Smooth muscle cell (in vitro differentiated cells): ENCODE data around the gene TRANK1. TPM values are rescaled to one million over a fixed set of nuclear protein-coding genes. Genes with fewer than 3 reads are reported as not detected.

Experiments used
- DNase-seq: peaks from one replicate; lab custom pipeline; 2025; ENCODE audit not compliant: unreplicated experiment; lab: John Stamatoyannopoulos, UW
- H2AFZ ChIP-seq: fragments of 200-600 bp; sonication (generic); 2 replicates; pipeline ENCODE4 v1.6.0; 2016; ENCODE audit warnings: antibody characterized with exemption, low read depth, mild to moderate bottlenecking
- H3F3A ChIP-seq: fragments of 200-600 bp; sonication (generic); 2 replicates; pipeline ENCODE4 v1.6.0; 2017; ENCODE audit warnings: antibody characterized with exemption, low read depth
- H3K27ac ChIP-seq: fragments of 200-600 bp; sonication (generic); 2 replicates; pipeline ENCODE4 v1.5.1; 2016; ENCODE audit warnings: low read depth, mild to moderate bottlenecking
- H3K27me3 ChIP-seq: fragments of 200-600 bp; sonication (generic); 2 replicates; pipeline ENCODE4 v1.6.1; 2016; ENCODE audit warnings: low read depth, mild to moderate bottlenecking
- H3K36me3 ChIP-seq: fragments of 200-600 bp; sonication (generic); 2 replicates; pipeline ENCODE4 v1.5.1; 2016; ENCODE audit warnings: low read depth
- H3K4me1 ChIP-seq: fragments of 200-600 bp; sonication (generic); 2 replicates; pipeline ENCODE4 v1.5.1; 2016; ENCODE audit warnings: low read depth
- H3K4me2 ChIP-seq: fragments of 200-600 bp; sonication (generic); 2 replicates; pipeline ENCODE4 v1.6.0; 2016; ENCODE audit warnings: mild to moderate bottlenecking
- H3K4me3 ChIP-seq: fragments of 200-600 bp; sonication (generic); 2 replicates; pipeline ENCODE4 v1.5.1; 2016; ENCODE audit warnings: mild to moderate bottlenecking
- H3K79me2 ChIP-seq: fragments of 200-600 bp; sonication (generic); 2 replicates; pipeline ENCODE4 v1.6.0; 2016; ENCODE audit warnings: low read depth, mild to moderate bottlenecking
- H3K9ac ChIP-seq: fragments of 200-600 bp; sonication (generic); 2 replicates; pipeline ENCODE4 v1.6.0; 2016; ENCODE audit warnings: low read depth
- H3K9me3 ChIP-seq: fragments of 200-600 bp; sonication (generic); replicated peaks from 2 replicates; pipeline ENCODE4 v1.5.1; 2016; ENCODE audit warnings: low read depth
- H4K20me1 ChIP-seq: fragments of 200-600 bp; sonication (generic); 2 replicates; pipeline ENCODE4 v1.6.0; 2016; ENCODE audit warnings: low read depth
- CTCF ChIP-seq: fragments of 200-600 bp; sonication (generic); IDR thresholded peaks from 2 replicates; pipeline ENCODE4 v1.5.1; 2017; ENCODE audit warnings: borderline replicate concordance, mild to moderate bottlenecking, antibody characterized with exemption; ENCODE audit not compliant: insufficient read depth, poor library complexity, severe bottlenecking
- WGBS: methylation state at CpG from one replicate; pipeline ENCODE4 v1.1.7; 2016; ENCODE audit warnings: low lambda C conversion rate; 5-methylcytosine and 5-hydroxymethylcytosine counted together
- polyA plus RNA-seq: library from polyadenylated mRNA; unstranded; fragments of >200 nt; fragmentation: Nextera tagmentation; extraction: Ambion mirVana; gene quantifications from 2 replicates; pipeline ENCODE4 v1.2.1, GENCODE V29; 2016
- total RNA-seq: library from RNA; depleted of rRNA; stranded (reverse); fragments of >200 nt; gene quantifications from 2 replicates; pipeline ENCODE4 v1.2.3, GENCODE V29; 2014

The TRANK1 gene
- total and polyA plus RNA-seq, 2 experiments from 2014 or later, result 2.4 to 5.2 TPM

GRCh38 chr3:36843065-36844051 is 101.5 kb downstream of the TRANK1 start:
- H3K27me3 ChIP-seq, result no peaks in the 10 kb centered on the region
- H3F3A ChIP-seq, result no peaks in the 10 kb centered on the region
- no peaks in the 10 kb centered on the region for H3K79me2 ChIP-seq
- no peak overlapping the region for H3K4me2 ChIP-seq
- DNase-seq, result no peak
- no peaks in the 10 kb centered on the region for H4K20me1 ChIP-seq
- no peaks in the 10 kb centered on the region for H3K4me1 ChIP-seq
- TF ChIP-seq CTCF, result peak; percentile 44
- peaks cover 3% of the 10 kb centered on the region for H3K36me3 ChIP-seq
- WGBS, result 35% methylated on average over 4 of the region's 4 CpGs
- H3K9me3 ChIP-seq, result no peaks in the 10 kb centered on the region
- H3K9ac ChIP-seq, result no peak overlapping the region
- no peak overlapping the region for H3K27ac ChIP-seq
- H2AFZ ChIP-seq, result no peak overlapping the region
- no peak overlapping the region for H3K4me3 ChIP-seq

GRCh38 chr3:36842275-36842674 is 102.6 kb downstream of the TRANK1 start:
- H3K9me3 ChIP-seq, result no peaks in the 10 kb centered on the region
- no peak overlapping the region for H2AFZ ChIP-seq
- no peak for TF ChIP-seq CTCF
- H3K4me1 ChIP-seq, result no peaks in the 10 kb centered on the region
- no peak overlapping the region for H3K9ac ChIP-seq
- H3K4me2 ChIP-seq, result no peak overlapping the region
- no peak overlapping the region for H3K27ac ChIP-seq
- no peaks in the 10 kb centered on the region for H3K79me2 ChIP-seq
- no peak for DNase-seq
- WGBS, result 93% methylated on average over 5 of the region's 5 CpGs
- H3F3A ChIP-seq, result no peaks in the 10 kb centered on the region
- H4K20me1 ChIP-seq, result no peaks in the 10 kb centered on the region
- H3K36me3 ChIP-seq, result peaks cover 3% of the 10 kb centered on the region
- no peaks in the 10 kb centered on the region for H3K27me3 ChIP-seq
- H3K4me3 ChIP-seq, result no peak overlapping the region

GRCh38 chr3:36840453-36840921 is 104.4 kb downstream of the TRANK1 start:
- Histone ChIP-seq H3K4me3 (no peak overlapping the region), H4K20me1 (no peaks in the 10 kb centered on the region), H3K9me3 (no peaks in the 10 kb centered on the region), H3K36me3 (peaks cover 3% of the 10 kb centered on the region), H3K4me1 (no peaks in the 10 kb centered on the region), H3K27me3 (no peaks in the 10 kb centered on the region), H3K4me2 (no peak overlapping the region), H3K9ac (no peak overlapping the region), H2AFZ (no peak overlapping the region), H3F3A (no peaks in the 10 kb centered on the region), H3K79me2 (no peaks in the 10 kb centered on the region), H3K27ac (no peak overlapping the region)
- WGBS, result 88% methylated on average over 5 of the region's 5 CpGs
- no peak for TF ChIP-seq CTCF
- no peak for DNase-seq
